HepG2 (cell line): Measurements from ENCODE around the gene SVOP. TPM values are rescaled to one million over a fixed set of nuclear protein-coding genes. Genes with fewer than 3 reads are reported as not detected.

ENCODE experiments used
- BATF2 ChIP-seq: sonication (generic); formaldehyde crosslinking; IDR thresholded peaks from 2 replicates; pipeline ENCODE4 v1.8.0; 2022; ENCODE audit warnings: mild to moderate bottlenecking, missing genetic modification reagents, moderate library complexity
- CBFB ChIP-seq: sonication (generic); formaldehyde crosslinking; IDR thresholded peaks from 2 replicates; pipeline ENCODE4 v1.4.0; 2020; ENCODE audit warnings: missing genetic modification reagents
- DNMT1 ChIP-seq: sonication (generic); formaldehyde crosslinking; IDR thresholded peaks from 2 replicates; pipeline ENCODE4 v1.5.1; 2020; ENCODE audit warnings: mild to moderate bottlenecking, missing genetic modification reagents
- EZH2 ChIP-seq: conservative IDR thresholded peaks from 2 replicates; pipeline ENCODE4 v1.6.1; 2012; ENCODE audit warnings: mild to moderate bottlenecking, low read depth, low read length, moderate library complexity
- FOXP4 ChIP-seq: sonication (generic); formaldehyde crosslinking; IDR thresholded peaks from 2 replicates; pipeline ENCODE4 v1.4.0; 2020; ENCODE audit warnings: missing genetic modification reagents
- GLMP ChIP-seq: sonication (generic); formaldehyde crosslinking; IDR thresholded peaks from 2 replicates; pipeline ENCODE4 v1.9.0; 2021; ENCODE audit warnings: missing genetic modification reagents, mild to moderate bottlenecking, borderline replicate concordance
- ISX ChIP-seq: sonication (generic); formaldehyde crosslinking; conservative IDR thresholded peaks from 2 replicates; pipeline ENCODE4 v1.5.0; 2020; ENCODE audit warnings: missing genetic modification reagents
- JUNB ChIP-seq: sonication (generic); formaldehyde crosslinking; IDR thresholded peaks from 2 replicates; pipeline ENCODE4 v1.8.0; 2022; ENCODE audit warnings: missing genetic modification reagents, mild to moderate bottlenecking, borderline replicate concordance
- MATR3 ChIP-seq: sonication (generic); formaldehyde crosslinking; IDR thresholded peaks from 2 replicates; pipeline ENCODE4 v1.4.0; 2020; ENCODE audit warnings: missing genetic modification reagents
- MEIS1 ChIP-seq: sonication (generic); formaldehyde crosslinking; IDR thresholded peaks from 2 replicates; pipeline ENCODE4 v1.9.0; 2021; ENCODE audit warnings: mild to moderate bottlenecking, missing genetic modification reagents, moderate library complexity, borderline replicate concordance
- MYNN ChIP-seq: sonication (generic); formaldehyde crosslinking; IDR thresholded peaks from 2 replicates; pipeline ENCODE4 v1.4.0; 2020; ENCODE audit warnings: mild to moderate bottlenecking, low read depth, missing genetic modification reagents
- NR2F2 ChIP-seq: IDR thresholded peaks from 2 replicates; pipeline ENCODE4 v1.6.1; 2012; ENCODE audit warnings: low read depth, inconsistent platforms, borderline replicate concordance
- PHF5A ChIP-seq: IDR thresholded peaks from one replicate; pipeline ENCODE4 v1.6.1; 2018; ENCODE audit warnings: low read depth, missing genetic modification reagents; ENCODE audit not compliant: unreplicated experiment
- POGK ChIP-seq: sonication (generic); formaldehyde crosslinking; conservative IDR thresholded peaks from 2 replicates; pipeline ENCODE4 v1.8.0; 2022; ENCODE audit warnings: mild to moderate bottlenecking, moderate library complexity, missing genetic modification reagents
- RFXAP ChIP-seq: sonication (generic); formaldehyde crosslinking; IDR thresholded peaks from 2 replicates; pipeline ENCODE4 v1.4.0; 2020; ENCODE audit warnings: missing genetic modification reagents, borderline replicate concordance
- SRSF9 ChIP-seq: fragments of 200-400 bp; formaldehyde crosslinking; IDR thresholded peaks from 2 replicates; pipeline ENCODE4 v1.6.1; 2018; ENCODE audit warnings: borderline replicate concordance, mild to moderate bottlenecking, low read depth, low read length; ENCODE audit not compliant: insufficient read depth, poor library complexity, severe bottlenecking
- ZBTB33 ChIP-seq: sonication (generic); formaldehyde crosslinking; IDR thresholded peaks from 2 replicates; pipeline ENCODE4 v1.4.0; 2020; ENCODE audit warnings: missing genetic modification reagents
- ZNF20 ChIP-seq: sonication (generic); formaldehyde crosslinking; IDR thresholded peaks from 2 replicates; pipeline ENCODE4 v1.4.0; 2020; ENCODE audit warnings: mild to moderate bottlenecking, moderate library complexity, missing genetic modification reagents
- ZNF496 ChIP-seq: sonication (generic); formaldehyde crosslinking; IDR thresholded peaks from 2 replicates; pipeline ENCODE4 v1.8.1; 2023; ENCODE audit warnings: mild to moderate bottlenecking, moderate library complexity, missing genetic modification reagents; ENCODE audit not compliant: insufficient replicate concordance
- ZNF530 ChIP-seq: sonication (generic); formaldehyde crosslinking; IDR thresholded peaks from 2 replicates; pipeline ENCODE4 v1.5.0; 2020; ENCODE audit warnings: low read depth, mild to moderate bottlenecking, missing genetic modification reagents
- ZNF629 ChIP-seq: sonication (generic); formaldehyde crosslinking; conservative IDR thresholded peaks from 2 replicates; pipeline ENCODE4 v1.5.0; 2020; ENCODE audit warnings: missing genetic modification reagents
- polyA plus RNA-seq, 8 experiments: library from polyadenylated mRNA; depleted of rRNA in 3 of 8; stranded (reverse) in 7 of 8; unstranded in 1 of 8; fragments of >200 nt; fragmentation: Illumina TruSeq in 4 of 8; extraction: Trizol in 4 of 8; gene quantifications; 2 replicates each; pipeline versions ENCODE4 v1.2.1 to v1.2.3, GENCODE V29; 2011 to 2016; ENCODE audit warnings: low read depth in 4 of 8, missing spikeins in 1 of 8, mixed read lengths in 1 of 8; ENCODE audit not compliant: insufficient read depth in 1 of 8
- total RNA-seq, 5 experiments: library from RNA; depleted of rRNA; stranded (reverse); fragments of >200 nt; fragmentation: Illumina TruSeq; extraction: Trizol; gene quantifications; 2 replicates each; pipeline ENCODE4 v1.2.3, GENCODE V29; 2016; ENCODE audit warnings: low read depth in 1 of 5

Gene SVOP
- total and polyA plus RNA-seq, 2 of the 13 experiments (the other 11 are each of a cell fraction or from before 2014, with no cell fraction given): not detected

- peak; percentile 49; the same call in 1 of the 2 replicates for TF ChIP-seq ZNF629
- no peak for TF ChIP-seq ISX (CRISPR knock-in tag)
- TF ChIP-seq ZNF496 (CRISPR knock-in tag): no peak
- TF ChIP-seq EZH2: no peak
- TF ChIP-seq ZNF20 (CRISPR knock-in tag): no peak
- no peak for TF ChIP-seq JUNB (CRISPR knock-in tag)
- no peak for TF ChIP-seq MEIS1 (CRISPR knock-in tag)
- no peak for TF ChIP-seq ZNF530 (CRISPR knock-in tag)
- 0 out of 2 replicates have a peak, but pooled peaks have one; percentile 43 for TF ChIP-seq DNMT1 (CRISPR knock-in tag)
- peak; percentile 88 for TF ChIP-seq POGK (CRISPR knock-in tag)
- no peak for TF ChIP-seq MYNN (CRISPR knock-in tag)
- peak; percentile 92 for TF ChIP-seq PHF5A
- peak; percentile 63 for TF ChIP-seq FOXP4 (CRISPR knock-in tag)
- peak; percentile 64 for TF ChIP-seq ZBTB33 (CRISPR knock-in tag)
- no peak; the same call in 1 of the 2 replicates for TF ChIP-seq NR2F2
- peak; percentile 96 for TF ChIP-seq RFXAP (CRISPR knock-in tag)
- no peak for TF ChIP-seq GLMP
- TF ChIP-seq MATR3: no peak
- TF ChIP-seq CBFB: peak; percentile 97
- TF ChIP-seq BATF2: no peak
- TF ChIP-seq SRSF9: no peak
These were observed 31.8 kb upstream of the SVOP start, which contains the start of gene USP30 (continued) for GRCh38 chr12:109052414-109053323.
